GM12878 (cell line): ENCODE data around the gene HMGB4. TPM values are rescaled to one million over a fixed set of nuclear protein-coding genes. Genes with fewer than 3 reads are reported as not detected.

Experiments used
- ATAC-seq: fragments of 200-7000 bp; cut with Tn5 transposase; 3 replicates; pipeline ENCODE4 v1.9.1; 2020; ENCODE audit warnings: mild to moderate bottlenecking, moderate library complexity
- BruUV-seq: library from RNA; stranded (reverse); fragments of 400-500 nt; replicated peaks from 2 replicates; lab custom pipeline; 2021; lab: Mats Ljungman, UMichigan
- CTCF ChIA-PET: fragments of 300-600 bp; sonication (Branson Sonifier 250); formaldehyde crosslinking; extraction: SDS; loops from one replicate; lab custom pipeline; 2021; ENCODE audit warnings: inconsistent platforms; lab: Yijun Ruan, JAX
- POLR2A ChIA-PET: fragments of 350-600 bp; formaldehyde crosslinking; extraction: SDS; loops from one replicate; lab custom pipeline; 2021; ENCODE audit warnings: inconsistent platforms; lab: Charles Lee
- RAD21 ChIA-PET: fragments of 300-600 bp; sonication (Branson Sonifier 250); formaldehyde crosslinking; loops from one replicate; lab custom pipeline; 2023; ENCODE audit warnings: antibody characterized with exemption; ENCODE audit not compliant: unreplicated experiment; lab: Charles Lee
- SMC1A ChIA-PET: fragments of 300-600 bp; sonication (Branson Sonifier 250); formaldehyde crosslinking; loops from one replicate; lab custom pipeline; 2023; ENCODE audit not compliant: unreplicated experiment, uncharacterized antibody; lab: Charles Lee
- DNase-seq: peaks from one replicate; pipeline ENCODE4 v3.0.0-alpha.2; 2011; ENCODE audit warnings: low read depth, low spot score
- FAIRE-seq: peaks from 3 replicates; lab custom pipeline; 2011; peaks lifted over from hg19 to GRCh38; lab: Jason Lieb, UNC
- H2AFZ ChIP-seq: 2 replicates; pipeline ENCODE4 v1.6.0; 2011; ENCODE audit warnings: low read depth, low read length, control low read depth; ENCODE audit not compliant: control insufficient read depth
- H3K27ac ChIP-seq: 2 replicates; pipeline ENCODE4 v1.5.1; 2011; ENCODE audit warnings: control low read depth; ENCODE audit not compliant: control insufficient read depth, insufficient read depth
- H3K27me3 ChIP-seq, 2 experiments: replicated peaks in 1 of 2; 2 replicates each; pipeline versions ENCODE4 v1.6.0 to v1.6.1; 2011; ENCODE audit warnings: low read length in 1 of 2; ENCODE audit not compliant: control insufficient read depth in 2 of 2, insufficient read depth in 2 of 2
- H3K36me3 ChIP-seq, 2 experiments: 2 replicates each; pipeline ENCODE4 v1.5.1; 2011; ENCODE audit warnings: low read length in 1 of 2; ENCODE audit not compliant: control insufficient read depth in 2 of 2, insufficient read depth in 2 of 2
- H3K4me1 ChIP-seq: 2 replicates; pipeline ENCODE4 v1.6.1; 2011; ENCODE audit warnings: mild to moderate bottlenecking, low read length, moderate library complexity, mixed read lengths; ENCODE audit not compliant: control insufficient read depth, insufficient read depth
- H3K4me2 ChIP-seq: 2 replicates; pipeline ENCODE4 v1.6.0; 2011; ENCODE audit warnings: control low read depth; ENCODE audit not compliant: control insufficient read depth, insufficient read depth
- H3K4me3 ChIP-seq: fragments of 200-600 bp; sonication (generic); 2 replicates; pipeline ENCODE4 v1.5.1; 2016
- H3K79me2 ChIP-seq: 2 replicates; pipeline ENCODE4 v1.6.0; 2011; ENCODE audit warnings: low read length; ENCODE audit not compliant: control insufficient read depth, insufficient read depth
- H3K9ac ChIP-seq: 2 replicates; pipeline ENCODE4 v1.8.0; 2011; ENCODE audit warnings: low read length, control low read depth, mixed read lengths; ENCODE audit not compliant: control insufficient read depth, insufficient read depth
- H3K9me3 ChIP-seq: replicated peaks from 3 replicates; pipeline ENCODE4 v1.5.1; 2011; ENCODE audit warnings: mild to moderate bottlenecking, low read length; ENCODE audit not compliant: control insufficient read depth, insufficient read depth
- H4K20me1 ChIP-seq: 2 replicates; pipeline ENCODE4 v1.6.0; 2011; ENCODE audit not compliant: control insufficient read depth, insufficient read depth
- DPF2 ChIP-seq: fragments of 450-650 bp; IDR thresholded peaks from 2 replicates; pipeline ENCODE4 v1.6.1; 2017; ENCODE audit warnings: mild to moderate bottlenecking
- EED ChIP-seq: sonication (generic); IDR thresholded peaks from 2 replicates; pipeline ENCODE4 v1.6.1; 2016; ENCODE audit warnings: antibody characterized with exemption, low read depth
- EGR1 ChIP-seq, 2 experiments: IDR thresholded peaks; 1 replicate in 1 of 2; 2 replicates in 1 of 2; pipeline ENCODE4 v1.6.1; 2011 to 2012; ENCODE audit warnings: low read depth in 2 of 2, low read length in 2 of 2, borderline replicate concordance in 1 of 2, mild to moderate bottlenecking in 1 of 2, moderate library complexity in 1 of 2
- IKZF1 ChIP-seq: fragments of 450-650 bp; conservative IDR thresholded peaks from 2 replicates; pipeline ENCODE4 v1.6.1; 2017; ENCODE audit warnings: antibody characterized with exemption, mild to moderate bottlenecking
- JUNB ChIP-seq: IDR thresholded peaks from 2 replicates; pipeline ENCODE4 v1.6.1; 2016; ENCODE audit warnings: antibody characterized with exemption, mild to moderate bottlenecking
- KLF5 ChIP-seq: fragments of 450-650 bp; IDR thresholded peaks from 2 replicates; pipeline ENCODE4 v1.6.1; 2014; ENCODE audit warnings: mild to moderate bottlenecking; ENCODE audit not compliant: partially characterized antibody
- POLR2A ChIP-seq: IDR thresholded peaks from 2 replicates; pipeline ENCODE4 v1.6.1; 2011; ENCODE audit warnings: low read depth, mild to moderate bottlenecking, low read length
- RAD21 ChIP-seq: IDR thresholded peaks from 2 replicates; pipeline ENCODE4 v1.6.1; 2011; ENCODE audit warnings: mild to moderate bottlenecking, low read depth, low read length, moderate library complexity; ENCODE audit not compliant: insufficient read depth
- RELA ChIP-seq: fragments of 450-650 bp; IDR thresholded peaks from 2 replicates; pipeline ENCODE4 v1.8.0; 2014; ENCODE audit warnings: borderline replicate concordance; ENCODE audit not compliant: partially characterized antibody
- SREBF2 ChIP-seq: IDR thresholded peaks from 2 replicates; pipeline ENCODE4 v1.6.1; 2012; ENCODE audit warnings: mild to moderate bottlenecking, low read length
- SUPT20H ChIP-seq: IDR thresholded peaks from 2 replicates; pipeline ENCODE4 v1.6.1; 2011; ENCODE audit warnings: low read depth, mild to moderate bottlenecking, low read length, moderate library complexity, borderline replicate concordance; ENCODE audit not compliant: control insufficient read depth
- WGBS: methylation state at CpG from one replicate; pipeline ENCODE4 v1.1.6; 2016; ENCODE audit warnings: low lambda C conversion rate; ENCODE audit not compliant: insufficient replicate concordance, insufficient coverage; ENCODE audit errors: missing lambda C conversion rate; 5-methylcytosine and 5-hydroxymethylcytosine counted together
- in situ Hi-C: fragments of 300-500 bp; cut with MboI; formaldehyde crosslinking; loops from 9 replicates; pipeline ENCODE4 v1.14.3; 2018; ENCODE audit warnings: mixed read lengths
- intact Hi-C: fragments of 100-400 bp; cut with micrococcal nuclease; formaldehyde crosslinking; loops from one replicate; pipeline ENCODE4 v1.14.2; 2022; ENCODE audit not compliant: unreplicated experiment
- polyA plus RNA-seq, 11 experiments: library from polyadenylated mRNA; depleted of rRNA in 4 of 11; unstranded in 6 of 11; stranded (reverse) in 5 of 11; fragments of >200 nt; fragmentation: Nextera tagmentation in 4 of 11; fragmentation: Illumina TruSeq in 1 of 11; extraction: Ambion mirVana in 4 of 11; extraction: Trizol in 1 of 11; gene quantifications; 1 replicate in 1 of 11; 2 replicates in 10 of 11; pipeline versions ENCODE4 v1.2.1 to v1.2.3, GENCODE V29; 2011 to 2016; ENCODE audit warnings: inconsistent platforms in 2 of 11, missing spikeins in 2 of 11, low read depth in 1 of 11
- total RNA-seq, 4 experiments: library from RNA; depleted of rRNA in 3 of 4; stranded (reverse); fragments of >200 nt in 3 of 4; fragmentation: Illumina TruSeq in 1 of 4; extraction: Trizol in 1 of 4; gene quantifications; 2 replicates each; pipeline versions ENCODE4 v1.2.1 to v1.2.3, GENCODE V29; 2013 to 2021
- TF ChIP-seq, protein P1 (sequence below): IDR thresholded peaks from 2 replicates; pipeline ENCODE4 v1.6.1; 2012; ENCODE audit warnings: mild to moderate bottlenecking, low read depth, low read length
- TF ChIP-seq, protein P2 (sequence below): IDR thresholded peaks from 2 replicates; pipeline ENCODE4 v1.6.1; 2012; ENCODE audit warnings: low read length, inconsistent platforms

HMGB4 gene
- total and polyA plus RNA-seq, 10 of the 15 experiments (the other 5 are each of a cell fraction or from before 2014, with no cell fraction given) = not detected

DNA sequence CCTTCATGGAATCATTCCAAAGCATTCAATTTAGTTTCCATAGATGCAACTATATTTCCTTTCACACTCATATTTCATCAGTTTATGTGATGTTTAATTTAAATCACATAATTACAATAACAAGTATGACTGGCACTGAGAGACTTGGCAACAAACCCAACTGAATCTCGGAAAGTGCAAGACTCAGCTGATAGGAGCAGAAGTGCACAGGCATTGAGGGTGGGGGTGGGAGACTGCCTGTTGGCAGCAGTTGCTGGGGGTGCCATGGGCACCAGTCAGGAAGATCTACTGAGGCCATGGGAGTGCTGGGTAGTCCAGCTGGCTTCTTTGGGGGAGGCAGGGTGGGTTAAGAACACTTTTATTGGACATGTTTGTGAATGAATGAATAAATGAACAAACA is 10.4 kb upstream of the HMGB4 start:
- no peak overlapping the region for H3K4me3 ChIP-seq

DNA sequence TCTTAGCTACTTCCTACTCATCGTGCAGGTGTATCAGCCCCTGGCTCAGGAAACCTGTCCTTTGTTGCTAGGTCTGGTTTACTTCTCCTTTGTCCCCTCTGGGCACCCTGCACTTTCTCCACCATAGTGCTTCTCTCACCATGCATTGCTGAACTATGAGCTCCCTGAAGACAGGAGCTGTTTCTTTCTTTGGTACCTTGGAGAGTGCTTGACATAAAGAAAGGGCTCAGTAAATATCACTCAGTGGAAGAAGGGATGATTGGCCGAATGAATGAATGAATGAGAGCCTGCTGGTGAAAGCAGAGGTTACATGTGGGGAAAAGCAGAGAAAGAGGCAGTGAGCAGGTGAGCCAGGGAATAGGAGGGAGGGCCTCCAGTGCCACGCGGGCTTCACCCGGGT is 9.8 kb upstream of the HMGB4 start:
- intact Hi-C loops = no loop called here
- DNase-seq = no peak
- Histone ChIP-seq H3K36me3 (no peaks in the 10 kb centered on the region), H3K4me1 (no peaks in the 10 kb centered on the region), H3K9ac (no peak overlapping the region), H3K4me3 (no peak overlapping the region), H3K9me3 (no peaks in the 10 kb centered on the region), H3K27me3 (no peaks in the 10 kb centered on the region; a peak in 1 of 4 replicates), H2AFZ (no peak overlapping the region), H3K4me2 (no peak overlapping the region), H3K27ac (no peak overlapping the region), H3K79me2 (no peaks in the 10 kb centered on the region), H4K20me1 (no peaks in the 10 kb centered on the region; the same call in 1 of the 2 replicates)
- RAD21 ChIA-PET = no interaction called here
- SMC1A ChIA-PET = no interaction called here
- POLR2A ChIA-PET = no interaction called here
- no peak for ATAC-seq
- no peak for TF ChIP-seq DPF2
- TF ChIP-seq, protein P1, sequence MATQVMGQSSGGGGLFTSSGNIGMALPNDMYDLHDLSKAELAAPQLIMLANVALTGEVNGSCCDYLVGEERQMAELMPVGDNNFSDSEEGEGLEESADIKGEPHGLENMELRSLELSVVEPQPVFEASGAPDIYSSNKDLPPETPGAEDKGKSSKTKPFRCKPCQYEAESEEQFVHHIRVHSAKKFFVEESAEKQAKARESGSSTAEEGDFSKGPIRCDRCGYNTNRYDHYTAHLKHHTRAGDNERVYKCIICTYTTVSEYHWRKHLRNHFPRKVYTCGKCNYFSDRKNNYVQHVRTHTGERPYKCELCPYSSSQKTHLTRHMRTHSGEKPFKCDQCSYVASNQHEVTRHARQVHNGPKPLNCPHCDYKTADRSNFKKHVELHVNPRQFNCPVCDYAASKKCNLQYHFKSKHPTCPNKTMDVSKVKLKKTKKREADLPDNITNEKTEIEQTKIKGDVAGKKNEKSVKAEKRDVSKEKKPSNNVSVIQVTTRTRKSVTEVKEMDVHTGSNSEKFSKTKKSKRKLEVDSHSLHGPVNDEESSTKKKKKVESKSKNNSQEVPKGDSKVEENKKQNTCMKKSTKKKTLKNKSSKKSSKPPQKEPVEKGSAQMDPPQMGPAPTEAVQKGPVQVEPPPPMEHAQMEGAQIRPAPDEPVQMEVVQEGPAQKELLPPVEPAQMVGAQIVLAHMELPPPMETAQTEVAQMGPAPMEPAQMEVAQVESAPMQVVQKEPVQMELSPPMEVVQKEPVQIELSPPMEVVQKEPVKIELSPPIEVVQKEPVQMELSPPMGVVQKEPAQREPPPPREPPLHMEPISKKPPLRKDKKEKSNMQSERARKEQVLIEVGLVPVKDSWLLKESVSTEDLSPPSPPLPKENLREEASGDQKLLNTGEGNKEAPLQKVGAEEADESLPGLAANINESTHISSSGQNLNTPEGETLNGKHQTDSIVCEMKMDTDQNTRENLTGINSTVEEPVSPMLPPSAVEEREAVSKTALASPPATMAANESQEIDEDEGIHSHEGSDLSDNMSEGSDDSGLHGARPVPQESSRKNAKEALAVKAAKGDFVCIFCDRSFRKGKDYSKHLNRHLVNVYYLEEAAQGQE = peak; percentile 18; the same call in 1 of the 2 replicates
- CTCF ChIA-PET = no interaction called here
- in situ Hi-C loops = no loop called here
- BruUV-seq = no TSS peak
- no peak for FAIRE-seq
- WGBS = 58% methylated on average over 5 of the region's 5 CpGs

More for the DNA sequence above, 10.4 kb upstream of the HMGB4 start:
- Histone ChIP-seq H3K4me1 (no peaks in the 10 kb centered on the region), H3K79me2 (no peaks in the 10 kb centered on the region), H3K27me3 (no peaks in the 10 kb centered on the region; a peak in 1 of 4 replicates), H3K9me3 (no peaks in the 10 kb centered on the region), H2AFZ (no peak overlapping the region), H3K9ac (no peak overlapping the region), H3K36me3 (no peaks in the 10 kb centered on the region), H4K20me1 (no peaks in the 10 kb centered on the region; the same call in 1 of the 2 replicates), H3K27ac (no peak overlapping the region), H3K4me2 (no peak overlapping the region)
- POLR2A ChIA-PET = no interaction called here
- in situ Hi-C loops = no loop called here
- DNase-seq = no peak
- RAD21 ChIA-PET = no interaction called here
- no peak for FAIRE-seq
- TF ChIP-seq JUNB = no peak
- no peak for TF ChIP-seq EED
- no peak for TF ChIP-seq KLF5
- no peak for TF ChIP-seq SUPT20H
- TF ChIP-seq IKZF1 = no peak
- TF ChIP-seq EGR1 (IDR thresholded peaks at IDR 0.05; ENCODE audit: borderline replicate concordance in 1 of 2, low read depth in 2 of 2, low read length in 2 of 2) = no peak
- TF ChIP-seq SREBF2 = no peak
- no peak for TF ChIP-seq RELA
- no peak for TF ChIP-seq POLR2A
- TF ChIP-seq, protein P2, sequence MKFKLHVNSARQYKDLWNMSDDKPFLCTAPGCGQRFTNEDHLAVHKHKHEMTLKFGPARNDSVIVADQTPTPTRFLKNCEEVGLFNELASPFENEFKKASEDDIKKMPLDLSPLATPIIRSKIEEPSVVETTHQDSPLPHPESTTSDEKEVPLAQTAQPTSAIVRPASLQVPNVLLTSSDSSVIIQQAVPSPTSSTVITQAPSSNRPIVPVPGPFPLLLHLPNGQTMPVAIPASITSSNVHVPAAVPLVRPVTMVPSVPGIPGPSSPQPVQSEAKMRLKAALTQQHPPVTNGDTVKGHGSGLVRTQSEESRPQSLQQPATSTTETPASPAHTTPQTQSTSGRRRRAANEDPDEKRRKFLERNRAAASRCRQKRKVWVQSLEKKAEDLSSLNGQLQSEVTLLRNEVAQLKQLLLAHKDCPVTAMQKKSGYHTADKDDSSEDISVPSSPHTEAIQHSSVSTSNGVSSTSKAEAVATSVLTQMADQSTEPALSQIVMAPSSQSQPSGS = no peak
- TF ChIP-seq RAD21 = no peak
- CTCF ChIA-PET = no interaction called here
- BruUV-seq = no TSS peak
- ATAC-seq = no peak
- 0% methylated on average over 1 of the region's 1 CpG for WGBS
- intact Hi-C loops = no loop called here
- SMC1A ChIA-PET = no interaction called here
